T-cell (primary cell): ENCODE data around the gene C2. TPM values are rescaled to one million over a fixed set of nuclear protein-coding genes. Genes with fewer than 3 reads are reported as not detected.

Experiments
- ATAC-seq, 4 experiments: fragments of 200-7000 bp in 3 of 4; fragments of 150-1000 bp in 1 of 4; cut with Tn5 transposase; replicated peaks in 1 of 4; 1 replicate in 3 of 4; 2 replicates in 1 of 4; pipeline ENCODE4 v1.10.0; 2021; ENCODE audit warnings: moderate library complexity in 3 of 4, mild to moderate bottlenecking in 2 of 4, moderate number of reproducible peaks in 1 of 4
- CTCF ChIA-PET, 2 donors: fragments of 300-600 bp; sonication (Branson Sonifier 250); formaldehyde crosslinking; loops; one replicate each; lab custom pipeline; 2022; ENCODE audit warnings: antibody characterized with exemption in 2 of 2; lab: Charles Lee
- POLR2A ChIA-PET, 2 donors: fragments of 300-600 bp; sonication (Branson Sonifier 250); formaldehyde crosslinking; loops; one replicate each; lab custom pipeline; 2022; ENCODE audit warnings: antibody characterized with exemption in 2 of 2; lab: Charles Lee
- DNase-seq, 35 experiments: peaks; one replicate each; pipeline versions ENCODE4 v3.0.0 to v3.0.0-alpha.2; 2013 to 2023
- H3K27ac ChIP-seq: one replicate; pipeline ENCODE4 v1.5.1; 2013; ENCODE audit warnings: low read length
- H3K27me3 ChIP-seq, 2 experiments: replicated peaks in 1 of 2; 1 replicate in 1 of 2; 2 replicates in 1 of 2; pipeline versions ENCODE4 v1.6.1 to v1.7.0; 2013; ENCODE audit warnings: low read length in 1 of 2, mixed read lengths in 1 of 2; ENCODE audit not compliant: control insufficient read depth in 2 of 2, insufficient read depth in 2 of 2; ENCODE audit errors: extremely low read depth in 1 of 2
- H3K36me3 ChIP-seq, 2 donors: 1 replicate in 1 of 2; 2 replicates in 1 of 2; pipeline versions ENCODE4 v1.6.1 to v1.7.0; 2013; ENCODE audit warnings: low read length in 1 of 2; ENCODE audit not compliant: control insufficient read depth in 2 of 2, insufficient read depth in 1 of 2; ENCODE audit errors: extremely low read depth in 1 of 2
- H3K4me1 ChIP-seq, 2 experiments: 1 replicate in 1 of 2; 2 replicates in 1 of 2; pipeline versions ENCODE4 v1.6.1 to v1.7.0; 2013; ENCODE audit warnings: low read length in 2 of 2, mixed read lengths in 1 of 2; ENCODE audit not compliant: insufficient read depth in 2 of 2, control insufficient read depth in 1 of 2; ENCODE audit errors: extremely low read depth in 1 of 2
- H3K4me3 ChIP-seq, 2 donors: 1 replicate in 1 of 2; 2 replicates in 1 of 2; pipeline versions ENCODE4 v1.5.1 to v1.7.0; 2013; ENCODE audit warnings: mild to moderate bottlenecking in 2 of 2, low read length in 1 of 2, moderate library complexity in 1 of 2; ENCODE audit not compliant: control insufficient read depth in 1 of 2; ENCODE audit errors: extremely low read depth in 1 of 2
- H3K9me3 ChIP-seq: 2 replicates; pipeline ENCODE4 v1.7.0; 2013
- H3K27ac Mint-ChIP-seq, 2 donors: one replicate each; pipeline ENCODE4 v1.8.0; 2020 to 2021; ENCODE audit warnings: mild to moderate bottlenecking in 2 of 2, mixed read lengths in 2 of 2
- H3K27me3 Mint-ChIP-seq, 2 donors: one replicate each; pipeline ENCODE4 v1.8.0; 2021 to 2022; ENCODE audit warnings: mixed read lengths in 2 of 2
- H3K36me3 Mint-ChIP-seq: one replicate; pipeline ENCODE4 v1.8.0; 2021; ENCODE audit warnings: mixed read lengths
- H3K4me1 Mint-ChIP-seq, 3 donors: one replicate each; pipeline ENCODE4 v1.8.0; 2020 to 2022; ENCODE audit warnings: mixed read lengths in 3 of 3, mild to moderate bottlenecking in 1 of 3
- H3K4me3 Mint-ChIP-seq, 3 donors: one replicate each; pipeline ENCODE4 v1.8.0; 2020 to 2022; ENCODE audit warnings: mild to moderate bottlenecking in 3 of 3, mixed read lengths in 3 of 3, moderate library complexity in 3 of 3
- H3K9me3 Mint-ChIP-seq, 3 donors: one replicate each; pipeline ENCODE4 v1.8.0; 2020 to 2022; ENCODE audit warnings: mixed read lengths in 3 of 3
- WGBS: methylation state at CpG from one replicate; pipeline ENCODE4 v1.1.5; 2013; ENCODE audit warnings: missing lambda C conversion rate; ENCODE audit not compliant: insufficient coverage; 5-methylcytosine and 5-hydroxymethylcytosine counted together
- total RNA-seq, 35 experiments: library from RNA in 6 of 35; stranded (reverse) in 6 of 35; fragments of 120-200 nt in 1 of 35; gene quantifications; one replicate each; pipeline versions ENCODE4 v1.2.1 to v1.2.4 and lab custom pipeline; 2013 to 2026

The C2 gene
- total RNA-seq (1 to 10 TPM; 1.3 to 5.1 (median 3.7) TPM), total RNA-seq (lab: John Stamatoyannopoulos, UW) (0.64 to 4.8 (median 2.4) reads per million in 29 experiments)
- 0.33 TPM for total RNA-seq (2013)

DNA sequence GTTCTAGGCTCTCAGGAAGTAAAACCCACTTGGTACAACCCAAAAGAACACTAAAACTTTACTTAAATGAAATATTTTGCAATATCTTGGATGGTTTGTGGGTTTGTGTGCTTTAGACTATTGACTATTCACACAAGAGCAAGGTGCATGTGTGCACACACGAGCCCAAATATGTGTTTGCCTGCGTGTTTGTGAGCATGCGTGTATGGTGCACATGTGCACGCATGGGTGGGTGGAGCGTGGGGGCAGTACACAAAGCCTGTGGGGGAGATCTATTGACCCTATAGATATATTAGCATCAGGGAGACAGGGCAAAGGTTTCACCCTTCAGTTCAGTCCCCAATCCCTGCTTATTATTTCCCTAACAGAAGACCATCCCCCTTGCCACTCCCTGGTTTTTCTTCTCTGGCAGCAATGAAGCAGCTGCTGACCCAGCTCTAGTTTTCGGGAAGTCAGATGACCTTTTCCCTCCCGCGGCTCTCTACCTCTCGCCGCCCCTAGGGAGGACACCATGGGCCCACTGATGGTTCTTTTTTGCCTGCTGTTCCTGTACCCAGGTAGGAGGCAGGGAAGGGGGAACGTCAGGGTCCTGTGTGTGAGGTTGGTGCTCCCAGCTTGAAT, at the start of gene C2:
TSS of gene C2 (plus strand) at position 476 of the 621 bp plus-strand sequence. CDS start at position 512, 36 bp downstream.
- ChIA-PET CTCF (no interaction called here), POLR2A (no interaction called here)
- no peaks in the 10 kb centered on the region for H3K4me1 ChIP-seq
- no peaks in the 10 kb centered on the region for H3K9me3 ChIP-seq
- WGBS = 62% methylated on average over 6 of the region's 11 CpGs
- Mint-ChIP-seq H3K27ac (no peak within 1 kb of the TSS), H3K4me3 (no peak within 1 kb of the TSS), H3K4me1 (no peaks in the 10 kb centered on the region), H3K9me3 (no peaks in the 10 kb centered on the region), H3K27me3 (peaks cover 0 to 3% of the 10 kb centered on the region in 2 donors), H3K36me3 (no peaks in the 10 kb centered on the region)
- no peak within 1 kb of the TSS for H3K4me3 ChIP-seq
- H3K27me3 ChIP-seq = peaks cover 2 to 12% of the 10 kb centered on the region in 2 experiments
- no peak within 1 kb of the TSS for H3K27ac ChIP-seq
- ATAC-seq (no peak), DNase-seq (no peak)
- no peaks in the 10 kb centered on the region for H3K36me3 ChIP-seq

- ChIA-PET CTCF (no interaction called here), POLR2A (no interaction called here)
- Histone ChIP-seq H3K4me1 (no peaks in the 10 kb centered on the region), H3K9me3 (no peaks in the 10 kb centered on the region), H3K27ac (no peak overlapping the region), H3K4me3 (no peak overlapping the region), H3K36me3 (peaks cover 11 to 34% of the 10 kb centered on the region in 2 donors), H3K27me3 (peaks cover 0 to 3% of the 10 kb centered on the region in 2 experiments)
- no peaks in the 10 kb centered on the region for H3K27me3 Mint-ChIP-seq
- H3K9me3 Mint-ChIP-seq = no peaks in the 10 kb centered on the region
- ATAC-seq = no peak
- H3K4me1 Mint-ChIP-seq = peaks cover 0 to 5% (median 0%) of the 10 kb centered on the region in 3 donors
- WGBS = 94% methylated on average over 3 of the region's 3 CpGs
- H3K4me3 Mint-ChIP-seq = no peak overlapping the region
- no peak overlapping the region for H3K27ac Mint-ChIP-seq
- DNase-seq = no peak
- H3K36me3 Mint-ChIP-seq = peaks cover 31% of the 10 kb centered on the region
Measured at GRCh38 chr6:31878222-31878621, 49.3 kb upstream of the C2 start.

DNA sequence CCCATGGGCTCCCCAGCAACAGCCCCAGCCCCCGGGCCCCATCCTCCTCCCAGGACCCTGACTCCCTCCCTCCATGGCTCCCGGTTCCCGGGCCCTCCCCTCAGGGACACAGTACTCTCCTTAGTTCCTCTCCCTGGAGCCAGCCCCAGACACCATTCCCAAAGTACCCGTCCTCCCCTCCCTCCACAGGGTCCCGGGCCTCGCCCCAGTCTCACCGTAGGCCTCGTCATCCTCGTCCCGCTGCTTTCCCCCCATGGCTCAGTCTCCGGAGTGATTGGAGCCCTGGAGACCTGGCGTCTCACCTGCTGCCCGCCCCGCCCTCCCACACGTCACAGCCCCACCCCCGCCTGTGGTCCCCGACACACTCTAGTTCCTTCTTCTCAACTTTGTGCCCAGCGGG, 48.8 kb upstream of the C2 start, which contains the start of gene SLC44A4:
TSS of gene SLC44A4 (minus strand) at position 272 of the 400 bp plus-strand sequence. CDS start at position 255, 17 bp downstream.
- H3K9me3 ChIP-seq = no peaks in the 10 kb centered on the region
- Mint-ChIP-seq H3K27ac (no peak within 1 kb of the TSS), H3K4me3 (no peak within 1 kb of the TSS), H3K9me3 (no peaks in the 10 kb centered on the region), H3K36me3 (peaks cover 31% of the 10 kb centered on the region), H3K27me3 (no peaks in the 10 kb centered on the region), H3K4me1 (peaks cover 0 to 5% (median 0%) of the 10 kb centered on the region in 3 donors)
- peaks cover 16 to 39% of the 10 kb centered on the region in 2 donors for H3K36me3 ChIP-seq
- ChIA-PET CTCF (no interaction called here), POLR2A (no interaction called here)
- WGBS = 83% methylated on average over 14 of the region's 18 CpGs
- H3K27me3 ChIP-seq = peaks cover 0 to 3% of the 10 kb centered on the region in 2 experiments
- DNase-seq (no peak), ATAC-seq (no peak)
- H3K4me3 ChIP-seq = no peak within 1 kb of the TSS
- no peaks in the 10 kb centered on the region for H3K4me1 ChIP-seq
- H3K27ac ChIP-seq = no peak within 1 kb of the TSS

- peaks cover 16 to 42% of the 10 kb centered on the region in 2 donors for H3K36me3 ChIP-seq
- H3K4me1 ChIP-seq = no peaks in the 10 kb centered on the region
- POLR2A ChIA-PET = no interaction called here
- Mint-ChIP-seq H3K27ac (no peak overlapping the region), H3K36me3 (peaks cover 31% of the 10 kb centered on the region), H3K4me1 (peaks cover 0 to 5% (median 0%) of the 10 kb centered on the region in 3 donors), H3K27me3 (no peaks in the 10 kb centered on the region), H3K9me3 (no peaks in the 10 kb centered on the region), H3K4me3 (no peak overlapping the region)
- WGBS = 85% methylated on average over 7 of the region's 13 CpGs
- no peak overlapping the region for H3K27ac ChIP-seq
- no peak overlapping the region for H3K4me3 ChIP-seq
- no peak for DNase-seq
- CTCF ChIA-PET = no interaction called here
- ATAC-seq = no peak
- H3K9me3 ChIP-seq = no peaks in the 10 kb centered on the region
- H3K27me3 ChIP-seq = peaks cover 0 to 3% of the 10 kb centered on the region in 2 experiments
Measured at GRCh38 chr6:31879143-31879542, 48.4 kb upstream of the C2 start.

DNA sequence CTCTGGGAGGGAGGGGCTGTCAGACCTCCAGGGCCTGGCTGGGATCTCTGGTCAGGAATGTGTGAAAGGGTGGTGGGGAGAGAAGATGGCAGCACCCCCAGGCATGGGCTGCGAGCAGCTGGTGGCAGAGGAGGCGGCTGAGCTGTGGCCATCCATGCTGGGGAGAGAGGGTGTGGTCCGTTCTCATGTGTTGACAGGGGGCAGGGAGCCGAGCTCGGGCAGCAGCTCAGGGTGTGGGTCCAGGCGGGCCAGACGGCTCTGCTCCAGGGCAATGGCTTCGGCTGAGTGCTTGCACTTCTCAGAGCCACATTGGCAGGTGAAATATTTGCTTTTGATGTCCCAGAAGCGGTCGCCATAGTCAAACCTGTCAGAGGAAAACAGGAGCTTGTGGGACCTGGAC, 47.6 kb upstream of the C2 start:
- no peaks in the 10 kb centered on the region for H3K9me3 Mint-ChIP-seq
- ATAC-seq = no peak
- no peak overlapping the region for H3K4me3 Mint-ChIP-seq
- H3K27ac ChIP-seq = no peak overlapping the region
- H3K4me1 Mint-ChIP-seq = peaks cover 0 to 5% (median 0%) of the 10 kb centered on the region in 3 donors
- H3K4me1 ChIP-seq = no peaks in the 10 kb centered on the region
- CTCF ChIA-PET = no interaction called here
- peaks cover 0 to 3% of the 10 kb centered on the region in 2 experiments for H3K27me3 ChIP-seq
- no peaks in the 10 kb centered on the region for H3K9me3 ChIP-seq
- no peaks in the 10 kb centered on the region for H3K27me3 Mint-ChIP-seq
- no peak overlapping the region for H3K27ac Mint-ChIP-seq
- POLR2A ChIA-PET = no interaction called here
- peaks cover 31% of the 10 kb centered on the region for H3K36me3 Mint-ChIP-seq
- 86% methylated on average over 10 of the region's 10 CpGs for whole genome bisulfite sequencing
- no peak overlapping the region for H3K4me3 ChIP-seq
- peaks cover 22 to 49% of the 10 kb centered on the region in 2 donors for H3K36me3 ChIP-seq
- no peak for DNase-seq

DNA sequence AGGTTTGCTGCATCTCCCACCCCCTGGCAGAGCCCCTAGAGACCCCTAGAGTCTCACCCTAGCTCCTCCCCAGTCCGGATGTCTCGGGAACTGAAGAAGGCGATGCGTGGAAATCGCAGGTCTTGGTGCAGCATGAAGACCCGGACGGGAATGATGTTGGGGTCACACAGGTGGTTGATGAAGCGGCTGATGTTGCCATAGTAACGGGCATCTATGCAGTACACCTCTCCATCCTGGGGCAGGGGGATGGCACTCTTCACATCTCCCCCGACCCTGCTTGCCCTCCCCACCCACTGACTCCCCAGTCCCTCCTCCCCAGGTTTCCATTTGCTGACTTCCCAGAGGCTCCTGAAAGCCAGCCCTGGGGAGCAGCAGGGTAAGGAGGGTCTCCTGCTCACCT, 46.9 kb upstream of the C2 start:
- no peaks in the 10 kb centered on the region for H3K9me3 ChIP-seq
- peaks cover 0 to 5% (median 0%) of the 10 kb centered on the region in 3 donors for H3K4me1 Mint-ChIP-seq
- H3K27me3 Mint-ChIP-seq = no peaks in the 10 kb centered on the region
- peaks cover 34% of the 10 kb centered on the region for H3K36me3 Mint-ChIP-seq
- H3K4me3 ChIP-seq = no peak overlapping the region
- H3K27ac Mint-ChIP-seq = no peak overlapping the region
- H3K27ac ChIP-seq = no peak overlapping the region
- DNase-seq (no peak), ATAC-seq (no peak)
- ChIA-PET POLR2A (no interaction called here), CTCF (no interaction called here)
- H3K27me3 ChIP-seq = peaks cover 0 to 3% of the 10 kb centered on the region in 2 experiments
- H3K9me3 Mint-ChIP-seq = no peaks in the 10 kb centered on the region
- 96% methylated on average over 5 of the region's 10 CpGs for WGBS
- H3K4me3 Mint-ChIP-seq = no peak overlapping the region
- H3K4me1 ChIP-seq = no peaks in the 10 kb centered on the region
- H3K36me3 ChIP-seq = peaks cover 22 to 55% of the 10 kb centered on the region in 2 donors
